Diencephalon (tissue), 1 donor: ENCODE results near the gene LST1. TPM values are rescaled to one million over a fixed set of nuclear protein-coding genes. Genes with fewer than 3 reads are reported as not detected.

Experiments
- small RNA-seq: library from RNA; depleted of rRNA; stranded (forward); fragments of <200 nt; gene quantifications from one replicate; pipeline ENCODE3, GENCODE V24; 2014
- total RNA-seq: library from RNA; depleted of rRNA; stranded (reverse); fragments of >200 nt; gene quantifications from one replicate; pipeline ENCODE4 v1.2.3, GENCODE V29; 2014

Gene LST1
- 6.0 TPM for total RNA-seq

GRCh38 chr6:31586008-31586407 lies at the start of gene LST1:
Gene LST1, plus strand, starts transcription at chr6:31586277. Its CDS starts 1,023 bp downstream, at chr6:31587300.

GRCh38 chr6:31541658-31542521 lies 44.2 kb upstream of the LST1 start, which contains the start of gene DDX39B:
Gene DDX39B, minus strand, starts transcription at chr6:31542003. Its CDS starts 1,471 bp downstream, at chr6:31540532.

GRCh38 chr6:31546339-31546957 lies 39.6 kb upstream of the LST1 start, which contains the start of gene ATP6V1G2:
Gene ATP6V1G2, minus strand, starts transcription at chr6:31546608. Its CDS starts 49 bp downstream, at chr6:31546559.

GRCh38 chr6:31546958-31547726 lies 38.9 kb upstream of the LST1 start, which contains the start of gene NFKBIL1:
Gene NFKBIL1, plus strand, starts transcription at chr6:31547608. Its CDS starts 87 bp downstream, at chr6:31547695.

GRCh38 chr6:31572041-31572911 lies 13.8 kb upstream of the LST1 start, which contains the start of gene LTA:
Gene LTA, plus strand, starts transcription at chr6:31572289. Its CDS starts 454 bp downstream, at chr6:31572743.

GRCh38 chr6:31575335-31575901 lies 10.7 kb upstream of the LST1 start, which contains the start of gene TNF:
Gene TNF, plus strand, starts transcription at chr6:31575565. Its CDS starts 177 bp downstream, at chr6:31575742.

GRCh38 chr6:31582230-31582643 lies 3.8 kb upstream of the LST1 start, which contains the start of gene LTB:
Gene LTB, minus strand, starts transcription at chr6:31582424. Its CDS starts 7 bp downstream, at chr6:31582417.

GRCh38 chr6:31614684-31615578 lies 28.9 kb downstream of the LST1 start, which contains the start of gene AIF1:
Gene AIF1, plus strand, starts transcription at chr6:31615234. Its CDS starts 96 bp downstream, at chr6:31615330.

GRCh38 chr6:31620586-31621319 lies 34.7 kb downstream of the LST1 start, which contains the start of gene PRRC2A:
Gene PRRC2A, plus strand, starts transcription at chr6:31620715. Its CDS starts 2,075 bp downstream, at chr6:31622790.

Small RNA genes lying within 50 kb of the gene (small RNA-seq; reads per million reads assigned to genes)
- gene MIR6832 = not detected
- 2.6 reads per million, percentile 89 among the genes with 10 or more reads in this experiment for gene SNORA38
- 274 reads per million, percentile 98 among the genes with 10 or more reads in this experiment for gene SNORD117
- not detected for gene SNORD84
- not detected for gene UQCRHP1

Other genes with a start within 250 kb of the LST1 start
- gene HLA-B, start 229.1 kb upstream of the LST1 start, total RNA-seq = 56.7 TPM
- gene MICA, start 182.7 kb upstream of the LST1 start, total RNA-seq = 2.3 TPM
- 0.69 TPM for gene MICB, start 88.1 kb upstream of the LST1 start, total RNA-seq
- not detected for gene MCCD1, start 57.3 kb upstream of the LST1 start, total RNA-seq
- 303 TPM for gene DDX39B, start 44.3 kb upstream of the LST1 start, total RNA-seq
- 69.4 TPM for gene ATP6V1G2, start 39.7 kb upstream of the LST1 start, total RNA-seq
- gene NFKBIL1, start 38.7 kb upstream of the LST1 start, total RNA-seq = 16.1 TPM
- not detected for gene LTA, start 14.0 kb upstream of the LST1 start, total RNA-seq
- gene TNF, start 10.7 kb upstream of the LST1 start, total RNA-seq = 0.23 TPM
- gene LTB, start 3.9 kb upstream of the LST1 start, total RNA-seq = 0.46 TPM
- gene NCR3, start 6.7 kb downstream of the LST1 start, total RNA-seq = not detected
- gene AIF1, start 29.0 kb downstream of the LST1 start, total RNA-seq = 22.6 TPM
- gene PRRC2A, start 34.4 kb downstream of the LST1 start, total RNA-seq = 48.0 TPM
- 174 TPM for gene BAG6, start 66.4 kb downstream of the LST1 start, total RNA-seq
- 0.69 TPM for gene APOM, start 69.6 kb downstream of the LST1 start, total RNA-seq
- 15.9 TPM for gene C6orf47, start 74.5 kb downstream of the LST1 start, total RNA-seq
- gene GPANK1, start 78.7 kb downstream of the LST1 start, total RNA-seq = 12.0 TPM
- gene CSNK2B, start 79.8 kb downstream of the LST1 start, total RNA-seq = 70.1 TPM
- 3.7 TPM for gene LY6G5B, start 83.7 kb downstream of the LST1 start, total RNA-seq
- 2.5 TPM for gene LY6G5C, start 94.8 kb downstream of the LST1 start, total RNA-seq
- gene ABHD16A, start 117.0 kb downstream of the LST1 start, total RNA-seq = 47.5 TPM
- gene LY6G6F, start 120.6 kb downstream of the LST1 start, total RNA-seq = not detected
- not detected for gene LY6G6D, start 129.1 kb downstream of the LST1 start, total RNA-seq
- not detected for gene LY6G6C, start 135.5 kb downstream of the LST1 start, total RNA-seq
- gene MPIG6B, start 137.1 kb downstream of the LST1 start, total RNA-seq = not detected
- gene DDAH2, start 143.0 kb downstream of the LST1 start, total RNA-seq = 86.3 TPM
- 44.1 TPM for gene CLIC1, start 150.3 kb downstream of the LST1 start, total RNA-seq
- 8.8 TPM for gene MSH5, start 153.7 kb downstream of the LST1 start, total RNA-seq
- 2.1 TPM for gene SAPCD1, start 176.4 kb downstream of the LST1 start, total RNA-seq
- gene VWA7, start 191.1 kb downstream of the LST1 start, total RNA-seq = 0.69 TPM
- 36.0 TPM for gene VARS1, start 209.5 kb downstream of the LST1 start, total RNA-seq
- 23.3 TPM for gene LSM2, start 220.7 kb downstream of the LST1 start, total RNA-seq
- 8.1 TPM for gene HSPA1L, start 229.0 kb downstream of the LST1 start, total RNA-seq
- gene HSPA1A, start 229.3 kb downstream of the LST1 start, total RNA-seq = 190 TPM
- gene HSPA1B, start 241.5 kb downstream of the LST1 start, total RNA-seq = 176 TPM